Kidney epithelial cell (primary cell): ENCODE results near the gene SCN7A. TPM values are rescaled to one million over a fixed set of nuclear protein-coding genes. Genes with fewer than 3 reads are reported as not detected.
A peak's percentile ranks its signal among the peaks of the same experiment; 100 is the strongest.

ENCODE experiments used
- DNase-seq: peaks from one replicate; pipeline ENCODE4 v3.0.0-alpha.2; 2010; ENCODE audit warnings: low read depth
- H3K27me3 ChIP-seq: 2 replicates; pipeline ENCODE4 v1.6.0; 2011; ENCODE audit warnings: low read length; ENCODE audit not compliant: control insufficient read depth, insufficient read depth
- H3K36me3 ChIP-seq: 2 replicates; pipeline ENCODE4 v1.5.1; 2011; ENCODE audit warnings: low read length; ENCODE audit not compliant: control insufficient read depth, insufficient read depth
- H3K4me3 ChIP-seq: 2 replicates; pipeline ENCODE4 v1.5.1; 2011; ENCODE audit warnings: low read depth, mild to moderate bottlenecking, control low read depth, low read length
- CTCF ChIP-seq: IDR thresholded peaks from 2 replicates; pipeline ENCODE4 v1.5.1; 2011; ENCODE audit warnings: mild to moderate bottlenecking, moderate library complexity, low read length, control low read depth, inconsistent platforms; ENCODE audit not compliant: insufficient read depth, poor library complexity, severe bottlenecking
- total RNA-seq: library from RNA; depleted of rRNA; stranded (reverse); fragments of >200 nt; gene quantifications from 2 replicates; pipeline ENCODE4 v1.2.3, GENCODE V29; 2015

SCN7A gene
- 0.08 and 0.34 TPM in 2 replicates for total RNA-seq

GRCh38 chr2:166494140-166494624 is at the start of gene SCN7A:
TSS of gene SCN7A (minus strand) at chr2:166494249. CDS start at chr2:166477696, 16,553 bp downstream.
- TF ChIP-seq CTCF, result no peak
- peak; percentile 21 for DNase-seq
- H3K4me3 ChIP-seq, result peak within 1 kb of the TSS; percentile 19
- no peaks in the 10 kb centered on the region for H3K36me3 ChIP-seq
- H3K27me3 ChIP-seq, result no peaks in the 10 kb centered on the region

GRCh38 chr2:166539340-166540162 is 45.5 kb upstream of the SCN7A start:
- DNase-seq, result peak; percentile 5
- H3K36me3 ChIP-seq, result no peaks in the 10 kb centered on the region
- no peak overlapping the region for H3K4me3 ChIP-seq
- peak; percentile 75 for TF ChIP-seq CTCF
- no peaks in the 10 kb centered on the region for H3K27me3 ChIP-seq

- DNase-seq, result no peak
- no peak overlapping the region for H3K4me3 ChIP-seq
- H3K36me3 ChIP-seq, result no peaks in the 10 kb centered on the region
- H3K27me3 ChIP-seq, result no peaks in the 10 kb centered on the region
- TF ChIP-seq CTCF, result no peak
Observed at GRCh38 chr2:166536111-166536510, 42.1 kb upstream of the SCN7A start.

GRCh38 chr2:166521155-166521554 is 27.1 kb upstream of the SCN7A start:
- H3K36me3 ChIP-seq, result no peaks in the 10 kb centered on the region
- H3K4me3 ChIP-seq, result no peak overlapping the region
- no peak for DNase-seq
- TF ChIP-seq CTCF, result no peak
- H3K27me3 ChIP-seq, result no peaks in the 10 kb centered on the region

- H3K36me3 ChIP-seq, result no peaks in the 10 kb centered on the region
- no peaks in the 10 kb centered on the region for H3K27me3 ChIP-seq
- DNase-seq, result no peak
- TF ChIP-seq CTCF, result no peak
- H3K4me3 ChIP-seq, result no peak overlapping the region
Observed at GRCh38 chr2:166520604-166521003, 26.6 kb upstream of the SCN7A start.
